BLaER1 treated with 17β-estradiol and CSF1 and Interleukin-3, amounts not matched to agents 10 nM and 100 nM (cell line): ENCODE data around the gene CCDC141.

Experiments
- H3K27ac ChIP-seq, 11 experiments: shearing (Covaris generic); formaldehyde crosslinking; 2 replicates each; pipeline ENCODE4 v1.8.1; 2022
- H3K27me3 ChIP-seq, 11 experiments: shearing (Covaris generic); formaldehyde crosslinking; 2 replicates each; pipeline ENCODE4 v1.8.1; 2022
- H3K36me3 ChIP-seq, 11 experiments: shearing (Covaris generic); formaldehyde crosslinking; 2 replicates each; pipeline ENCODE4 v1.8.1; 2022
- H3K4me1 ChIP-seq, 10 experiments: shearing (Covaris generic); formaldehyde crosslinking; 2 replicates each; pipeline ENCODE4 v1.8.1; 2022
- H3K4me2 ChIP-seq, 11 experiments: shearing (Covaris generic); formaldehyde crosslinking; 2 replicates each; pipeline ENCODE4 v1.8.1; 2022
- H3K4me3 ChIP-seq, 10 experiments: shearing (Covaris generic); formaldehyde crosslinking; 2 replicates each; pipeline ENCODE4 v1.8.1; 2022
- H3K9ac ChIP-seq, 11 experiments: shearing (Covaris generic); formaldehyde crosslinking; 2 replicates each; pipeline ENCODE4 v1.8.1; 2022
- H3K9me3 ChIP-seq, 11 experiments: shearing (Covaris generic); formaldehyde crosslinking; replicated peaks in 1 of 11; 2 replicates each; pipeline ENCODE4 v1.8.1; 2022
- H4K20me1 ChIP-seq, 11 experiments: shearing (Covaris generic); formaldehyde crosslinking; 2 replicates each; pipeline ENCODE4 v1.8.1; 2022
- Cebpa-rat ChIP-seq, 11 experiments: shearing (Covaris generic); IDR thresholded peaks; 2 replicates each; pipeline ENCODE4 v1.8.1; 2022

CCDC141 gene

DNA sequence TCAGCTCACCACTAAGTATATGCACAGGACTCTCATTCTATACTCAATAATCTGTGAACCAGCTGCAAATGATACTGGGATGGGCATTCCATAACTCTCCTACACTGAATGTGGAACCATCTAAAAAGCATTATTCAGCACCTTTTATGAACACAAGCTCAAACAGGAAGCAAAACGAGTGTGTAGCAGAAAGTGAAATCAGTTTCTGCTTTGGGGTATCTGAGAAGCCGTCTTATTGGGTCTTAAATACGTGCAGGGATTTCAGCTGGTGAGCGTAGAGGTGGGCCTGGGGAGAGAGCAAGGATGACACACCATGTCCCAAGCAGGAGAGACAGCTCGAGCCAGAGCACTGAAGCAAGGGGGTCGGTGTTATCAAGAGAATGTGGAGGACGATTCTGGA is 122.8 kb downstream of the CCDC141 start:
- no peak overlapping the region for H3K9ac ChIP-seq
- no peaks in the 10 kb centered on the region for H3K36me3 ChIP-seq
- no peak overlapping the region for H3K4me3 ChIP-seq
- no peak for TF ChIP-seq Cebpa-rat (IDR thresholded peaks at IDR 0.05)
- H3K9me3 ChIP-seq, result peaks cover 0 to 6% (median 3%) of the 10 kb centered on the region in 11 experiments; a peak in 4 of 22 replicates
- no peak overlapping the region for H3K4me2 ChIP-seq
- H4K20me1 ChIP-seq, result no peaks in the 10 kb centered on the region
- H3K27me3 ChIP-seq, result no peaks in the 10 kb centered on the region
- peaks cover 0 to 6% (median 0%) of the 10 kb centered on the region in 10 experiments; a peak in 1 of 20 replicates for H3K4me1 ChIP-seq
- H3K27ac ChIP-seq, result no peak overlapping the region

DNA sequence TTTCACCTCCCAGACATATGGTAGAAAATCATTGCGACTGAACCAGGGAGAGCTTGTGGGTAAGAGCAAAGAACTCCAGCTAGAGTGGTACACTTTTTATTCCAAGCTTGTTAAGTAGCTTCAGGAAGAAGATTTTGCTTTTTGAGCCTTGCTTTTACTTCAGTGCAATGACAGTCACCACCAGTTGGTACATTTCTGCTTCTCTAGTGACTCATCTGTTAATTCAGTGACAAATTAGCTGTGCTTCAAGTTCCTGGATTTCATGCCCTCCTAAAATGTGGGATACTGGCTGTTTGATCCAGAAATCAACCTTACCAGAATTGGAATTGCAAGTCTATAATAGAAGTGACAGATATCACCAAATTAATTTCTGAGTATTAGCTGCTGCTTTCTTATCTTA is 125.1 kb downstream of the CCDC141 start:
- Histone ChIP-seq H3K36me3 (no peaks in the 10 kb centered on the region), H4K20me1 (no peaks in the 10 kb centered on the region), H3K4me3 (no peak overlapping the region)

DNA sequence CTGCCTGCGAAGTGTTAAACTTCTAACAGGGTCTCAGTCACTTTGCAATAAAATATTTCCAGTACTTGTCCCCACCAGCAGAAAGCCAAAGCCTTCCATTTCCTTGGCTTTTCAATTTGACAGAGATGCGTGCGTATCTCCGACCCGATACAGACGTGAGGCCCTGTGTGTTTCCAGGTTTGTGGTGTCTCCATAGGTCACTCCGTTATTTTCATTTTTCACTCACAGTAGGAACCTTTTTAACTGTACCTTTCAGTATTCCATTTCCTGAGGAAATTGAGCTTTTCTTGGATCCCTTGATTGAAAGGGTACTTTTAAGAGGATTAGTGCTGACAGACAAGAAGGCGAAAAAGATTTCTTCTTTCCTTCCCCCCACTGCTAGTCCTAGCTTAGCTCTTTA is 126.4 kb downstream of the CCDC141 start:
- Histone ChIP-seq H3K36me3 (no peaks in the 10 kb centered on the region), H3K9me3 (no peaks in the 10 kb centered on the region), H3K27me3 (no peaks in the 10 kb centered on the region), H3K27ac (no peak overlapping the region), H3K4me3 (no peak overlapping the region), H3K4me1 (peaks cover 0 to 6% (median 0%) of the 10 kb centered on the region in 10 experiments; a peak in 1 of 20 replicates), H3K9ac (no peak overlapping the region), H3K4me2 (no peak overlapping the region), H4K20me1 (no peaks in the 10 kb centered on the region)
- TF ChIP-seq Cebpa-rat (IDR thresholded peaks at IDR 0.05), result no peak

More for the DNA sequence above, 125.1 kb downstream of the CCDC141 start:
- H3K27me3 ChIP-seq, result no peaks in the 10 kb centered on the region
- no peaks in the 10 kb centered on the region for H3K9me3 ChIP-seq
- no peak overlapping the region for H3K27ac ChIP-seq
- no peak overlapping the region for H3K9ac ChIP-seq
- H3K4me2 ChIP-seq, result no peak overlapping the region
- peaks cover 0 to 6% (median 0%) of the 10 kb centered on the region in 10 experiments; a peak in 1 of 20 replicates for H3K4me1 ChIP-seq
- TF ChIP-seq Cebpa-rat (IDR thresholded peaks at IDR 0.05), result no peak

DNA sequence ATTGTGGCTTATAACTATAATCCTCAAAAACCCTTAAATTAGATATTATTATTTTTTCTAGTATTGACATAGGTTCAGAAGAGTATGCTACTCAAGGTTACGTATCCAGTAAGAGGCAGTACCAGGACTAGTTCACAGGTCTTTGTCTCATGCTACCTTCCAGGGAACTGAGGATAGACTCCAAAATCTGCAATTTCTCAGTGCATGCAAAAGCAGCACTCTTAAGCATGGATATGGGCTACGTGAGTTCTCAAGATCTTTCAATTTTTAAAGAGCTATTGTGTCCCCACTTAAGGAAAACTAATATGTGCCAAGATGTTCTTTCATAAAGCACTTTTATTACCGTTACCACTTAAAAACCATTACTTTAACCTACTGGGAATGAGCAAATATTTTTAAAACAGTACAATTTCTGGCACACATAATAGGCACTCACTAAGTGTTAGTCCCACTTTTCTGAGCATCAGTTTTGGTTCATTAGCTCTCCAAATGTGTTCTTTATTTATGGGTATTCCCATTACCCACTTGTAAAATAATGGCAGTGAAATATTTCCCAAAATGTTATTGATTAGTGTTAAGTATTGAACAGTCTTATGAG is 128.9 kb downstream of the CCDC141 start:
- no peak overlapping the region for H3K27ac ChIP-seq
- no peak overlapping the region for H3K9ac ChIP-seq
- no peak overlapping the region for H3K4me3 ChIP-seq
- H3K4me1 ChIP-seq, result no peaks in the 10 kb centered on the region
- no peaks in the 10 kb centered on the region for H3K27me3 ChIP-seq
- H3K4me2 ChIP-seq, result no peak overlapping the region
- H3K9me3 ChIP-seq, result no peaks in the 10 kb centered on the region
- no peaks in the 10 kb centered on the region for H4K20me1 ChIP-seq
- no peak for TF ChIP-seq Cebpa-rat (IDR thresholded peaks at IDR 0.05)
- H3K36me3 ChIP-seq, result no peaks in the 10 kb centered on the region

DNA sequence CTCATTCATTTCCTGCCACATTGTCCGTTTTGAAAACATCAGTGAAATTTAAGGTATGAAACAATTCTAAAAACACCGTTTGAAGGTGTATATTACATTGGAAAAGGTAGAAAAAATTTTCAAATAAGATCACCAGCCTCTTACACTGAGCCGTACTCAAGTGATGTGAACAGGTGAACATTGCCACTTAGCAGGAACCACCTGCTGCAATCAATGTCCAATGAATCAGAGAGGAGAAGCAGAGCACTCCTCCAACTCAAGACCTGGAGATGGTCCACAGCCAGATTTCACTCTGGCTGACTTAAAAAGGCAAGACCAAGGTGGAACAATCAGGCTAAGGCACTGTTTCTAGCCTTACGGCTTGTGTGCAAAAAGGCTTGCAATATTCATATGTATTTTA is 132.4 kb downstream of the CCDC141 start:
- Histone ChIP-seq H3K4me1 (peaks cover 0 to 16% (median 5%) of the 10 kb centered on the region in 10 experiments; a peak in 15 of 20 replicates), H3K4me2 (no peak overlapping the region), H3K36me3 (no peaks in the 10 kb centered on the region), H3K27ac (no peak overlapping the region), H3K27me3 (no peaks in the 10 kb centered on the region), H3K9ac (no peak overlapping the region), H3K4me3 (no peak overlapping the region), H3K9me3 (no peaks in the 10 kb centered on the region), H4K20me1 (no peaks in the 10 kb centered on the region)
- no peak for TF ChIP-seq Cebpa-rat (IDR thresholded peaks at IDR 0.05)

DNA sequence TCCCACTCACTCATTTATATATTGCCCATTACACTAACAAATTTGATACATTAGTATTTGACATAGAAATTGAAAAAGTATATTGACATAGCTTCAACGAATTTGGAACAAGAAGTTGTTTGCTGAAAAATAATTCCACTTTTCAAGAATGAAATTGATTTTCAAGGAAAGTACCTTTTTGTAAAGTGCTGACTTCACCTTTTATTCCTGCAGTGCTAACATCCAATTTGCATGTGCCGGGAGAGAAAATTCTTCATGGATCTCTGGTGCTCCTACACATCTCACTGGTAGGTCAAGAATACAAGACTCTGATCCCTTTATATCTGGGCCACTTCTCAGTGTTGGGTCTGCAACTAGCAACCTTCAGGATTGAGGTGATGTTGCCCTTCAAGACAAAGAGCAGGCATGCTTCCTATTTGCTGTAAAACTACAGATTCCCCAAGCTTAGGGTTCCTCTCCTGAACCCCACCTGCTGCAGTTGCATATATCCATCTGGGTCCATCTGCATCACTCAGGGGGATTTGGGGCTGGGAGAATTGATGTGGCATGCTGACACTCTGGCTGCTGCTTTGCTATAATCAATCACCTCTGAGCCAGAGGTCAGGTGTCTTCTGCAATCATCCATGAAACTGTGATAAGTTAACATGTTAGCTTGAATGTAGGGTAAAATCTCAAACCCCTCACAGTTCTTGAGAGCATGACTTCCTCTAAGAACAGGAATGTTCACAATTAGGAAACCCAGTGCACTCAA is 134.3 kb downstream of the CCDC141 start:
- no peak overlapping the region for H3K27ac ChIP-seq
- no peak overlapping the region for H3K4me3 ChIP-seq
- H3K9me3 ChIP-seq, result no peaks in the 10 kb centered on the region
- no peak overlapping the region for H3K4me2 ChIP-seq
- no peaks in the 10 kb centered on the region for H3K36me3 ChIP-seq
- H4K20me1 ChIP-seq, result no peaks in the 10 kb centered on the region
- H3K27me3 ChIP-seq, result no peaks in the 10 kb centered on the region
- no peak for TF ChIP-seq Cebpa-rat (IDR thresholded peaks at IDR 0.05)
- H3K4me1 ChIP-seq, result peaks cover 0 to 22% (median 11%) of the 10 kb centered on the region in 10 experiments; a peak in 15 of 20 replicates
- no peak overlapping the region for H3K9ac ChIP-seq

DNA sequence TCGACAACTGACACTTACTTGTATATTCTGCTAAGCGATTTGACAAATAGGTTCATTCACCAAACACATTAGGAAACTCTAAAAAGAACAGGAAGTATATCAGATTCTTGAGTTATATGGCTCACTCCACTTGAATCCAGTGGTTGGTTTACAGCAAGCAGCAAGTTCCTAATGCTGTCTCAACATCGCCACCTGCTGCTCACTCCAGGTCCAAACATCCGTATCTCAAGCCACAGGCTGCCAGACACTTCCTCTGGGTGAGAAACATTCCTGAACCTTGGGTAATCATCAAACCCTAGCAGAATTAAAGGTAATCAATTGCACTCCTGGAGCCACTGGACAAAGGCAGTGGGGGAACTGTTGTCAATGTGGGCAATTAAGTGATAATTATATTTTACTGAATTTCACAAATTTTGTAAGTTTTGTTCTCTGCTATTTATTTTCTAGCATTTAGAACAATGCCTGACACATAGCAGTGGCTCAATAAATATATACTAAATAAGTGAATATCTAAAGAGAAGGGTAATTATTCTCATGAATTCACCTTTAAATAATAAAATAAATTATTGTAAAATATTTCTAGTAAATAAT is 135.6 kb downstream of the CCDC141 start:
- no peaks in the 10 kb centered on the region for H3K9me3 ChIP-seq
- no peak overlapping the region for H3K4me3 ChIP-seq
- no peak overlapping the region for H3K27ac ChIP-seq
- TF ChIP-seq Cebpa-rat (IDR thresholded peaks at IDR 0.05), result no peak
- no peak overlapping the region for H3K9ac ChIP-seq
- H3K4me2 ChIP-seq, result no peak overlapping the region
- peaks cover 0 to 22% (median 11%) of the 10 kb centered on the region in 10 experiments; a peak in 15 of 20 replicates for H3K4me1 ChIP-seq
- H4K20me1 ChIP-seq, result no peaks in the 10 kb centered on the region
- no peaks in the 10 kb centered on the region for H3K27me3 ChIP-seq
- H3K36me3 ChIP-seq, result no peaks in the 10 kb centered on the region

DNA sequence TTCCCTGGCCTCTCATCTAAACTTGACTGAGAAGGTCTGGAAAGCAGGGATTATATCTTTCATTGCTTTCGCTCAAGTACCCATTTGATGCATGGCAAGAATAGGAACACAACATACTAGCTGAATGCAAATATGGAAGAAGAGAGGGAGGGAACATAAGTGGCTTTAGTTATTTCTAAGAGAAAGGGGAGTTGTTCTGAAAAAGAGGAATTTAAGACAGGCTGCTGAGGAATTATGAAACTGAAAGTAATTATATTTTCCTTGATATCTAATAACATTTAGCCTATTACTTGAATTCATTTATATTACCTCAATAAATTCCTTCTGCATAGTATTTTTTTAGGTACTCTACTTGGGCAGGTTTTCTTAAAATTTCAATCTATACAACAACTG is 136.9 kb downstream of the CCDC141 start:
- H3K4me3 ChIP-seq, result no peak overlapping the region
- peaks cover 0 to 22% (median 11%) of the 10 kb centered on the region in 10 experiments; a peak in 15 of 20 replicates for H3K4me1 ChIP-seq
- TF ChIP-seq Cebpa-rat (IDR thresholded peaks at IDR 0.05), result no peak
- H3K36me3 ChIP-seq, result no peaks in the 10 kb centered on the region
- peak overlapping the region in 9 of 11 experiments; percentile 6 to 76 (median 40); a peak in 15 of 22 replicates for H3K4me2 ChIP-seq
- H3K27ac ChIP-seq, result peak overlapping the region in 6 of 11 experiments; percentile 4 to 54 (median 22); a peak in 7 of 22 replicates
- no peaks in the 10 kb centered on the region for H3K27me3 ChIP-seq
- H3K9me3 ChIP-seq, result no peaks in the 10 kb centered on the region
- no peaks in the 10 kb centered on the region for H4K20me1 ChIP-seq
- no peak overlapping the region for H3K9ac ChIP-seq

DNA sequence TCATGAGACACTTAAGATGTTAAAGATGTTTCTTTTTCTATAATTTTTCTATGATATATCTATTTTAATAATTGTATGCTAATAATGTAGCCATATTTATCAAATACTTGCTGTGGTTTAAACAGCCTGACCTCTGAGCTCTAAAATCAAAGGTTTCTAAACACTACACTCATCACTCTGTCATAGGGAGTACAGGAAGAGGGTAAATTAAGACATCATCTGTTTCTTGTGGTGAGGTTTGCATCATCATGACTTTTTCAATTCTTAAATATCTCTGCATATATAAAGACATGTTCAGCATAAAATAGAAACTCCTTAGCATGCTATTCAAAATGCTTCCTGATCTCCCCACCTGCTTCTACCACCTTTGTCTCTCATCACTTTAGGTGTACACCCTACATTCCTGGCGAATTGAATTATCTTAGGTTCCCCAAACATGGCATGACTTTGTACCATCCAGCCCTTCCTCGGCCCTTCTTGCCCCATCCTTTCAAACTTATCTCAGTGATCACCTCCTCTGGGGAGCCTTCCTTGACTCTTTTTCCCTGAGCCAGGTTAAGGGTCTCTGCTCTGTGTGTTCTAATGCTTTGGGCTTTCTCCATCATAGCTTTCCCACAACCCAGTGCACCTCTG is 137.4 kb downstream of the CCDC141 start:
- H3K4me3 ChIP-seq, result no peak overlapping the region
- H3K36me3 ChIP-seq, result no peaks in the 10 kb centered on the region
- H3K27me3 ChIP-seq, result no peaks in the 10 kb centered on the region
- H3K4me1 ChIP-seq, result peaks cover 0 to 22% (median 11%) of the 10 kb centered on the region in 10 experiments; a peak in 15 of 20 replicates
- peak overlapping the region in 6 of 11 experiments; percentile 4 to 54 (median 22); a peak in 7 of 22 replicates for H3K27ac ChIP-seq
- no peak overlapping the region for H3K9ac ChIP-seq
- no peak for TF ChIP-seq Cebpa-rat (IDR thresholded peaks at IDR 0.05)
- H3K9me3 ChIP-seq, result no peaks in the 10 kb centered on the region
- H4K20me1 ChIP-seq, result no peaks in the 10 kb centered on the region
- H3K4me2 ChIP-seq, result peak overlapping the region in 9 of 11 experiments; percentile 6 to 76 (median 40); a peak in 17 of 22 replicates
